Fibroblast of skin of right quadriceps (primary cell): ENCODE measurements around the gene SOX8.

Experiments used
- DNase-seq: peaks from one replicate; pipeline ENCODE4 v3.0.0-alpha.2; 2013

Gene SOX8

GRCh38 chr16:974611-975261 is 6.8 kb upstream of the SOX8 start:
- DNase-seq, result no peak

- no peak for DNase-seq
Observed at GRCh38 chr16:975291-975690, 6.3 kb upstream of the SOX8 start.

GRCh38 chr16:976389-976931 is 5.1 kb upstream of the SOX8 start:
- DNase-seq, result no peak

GRCh38 chr16:977081-977701 is 4.4 kb upstream of the SOX8 start:
- no peak for DNase-seq

- DNase-seq, result no peak
Observed at GRCh38 chr16:977896-978295, 3.7 kb upstream of the SOX8 start.

GRCh38 chr16:978403-978802 is 3.2 kb upstream of the SOX8 start:
- no peak for DNase-seq

GRCh38 chr16:979147-979546 is 2.4 kb upstream of the SOX8 start:
- no peak for DNase-seq

- DNase-seq, result no peak
Observed at GRCh38 chr16:979859-980594, 1.5 kb upstream of the SOX8 start.

GRCh38 chr16:980595-980854 is 1.0 kb upstream of the SOX8 start:
- DNase-seq, result no peak

- DNase-seq, result no peak
Observed at GRCh38 chr16:982145-983043, 824 bp downstream of the SOX8 start.

- DNase-seq, result no peak
Observed at GRCh38 chr16:983044-984030, 1.8 kb downstream of the SOX8 start.

GRCh38 chr16:984121-984694 is 2.6 kb downstream of the SOX8 start:
- no peak for DNase-seq

- no peak for DNase-seq
Observed at GRCh38 chr16:984736-985636, 3.4 kb downstream of the SOX8 start.

- DNase-seq, result no peak
Observed at GRCh38 chr16:985646-986400, 4.3 kb downstream of the SOX8 start.

- DNase-seq, result no peak
Observed at GRCh38 chr16:986411-986810, 4.8 kb downstream of the SOX8 start.

- DNase-seq, result no peak
Observed at GRCh38 chr16:986925-987582, 5.5 kb downstream of the SOX8 start.

GRCh38 chr16:987906-988305 is 6.3 kb downstream of the SOX8 start:
- no peak for DNase-seq

GRCh38 chr16:988471-989353 is 7.1 kb downstream of the SOX8 start:
- no peak for DNase-seq
